Osteocyte (in vitro differentiated cells): Measurements from ENCODE around the gene TRIP6. TPM values are rescaled to one million over a fixed set of nuclear protein-coding genes. Genes with fewer than 3 reads are reported as not detected.

ENCODE experiments used
- DNase-seq: peaks from one replicate; pipeline ENCODE4 v3.0.0; 2021; ENCODE audit warnings: mixed read lengths; ENCODE audit not compliant: unreplicated experiment; ENCODE audit errors: extremely low spot score
- H3K27ac Mint-ChIP-seq: one replicate; pipeline ENCODE4 v1.8.0; 2021; ENCODE audit warnings: mild to moderate bottlenecking, mixed read lengths; ENCODE audit not compliant: unreplicated experiment
- H3K27me3 Mint-ChIP-seq: one replicate; pipeline ENCODE4 v1.8.0; 2021; ENCODE audit warnings: mixed read lengths; ENCODE audit not compliant: unreplicated experiment
- H3K36me3 Mint-ChIP-seq: one replicate; pipeline ENCODE4 v1.8.0; 2021; ENCODE audit warnings: mixed read lengths; ENCODE audit not compliant: unreplicated experiment
- H3K4me1 Mint-ChIP-seq: one replicate; pipeline ENCODE4 v1.8.0; 2021; ENCODE audit warnings: mixed read lengths; ENCODE audit not compliant: unreplicated experiment
- H3K4me3 Mint-ChIP-seq: one replicate; pipeline ENCODE4 v1.8.0; 2021; ENCODE audit warnings: mild to moderate bottlenecking, moderate library complexity, mixed read lengths; ENCODE audit not compliant: unreplicated experiment
- H3K9me3 Mint-ChIP-seq: one replicate; pipeline ENCODE4 v1.8.0; 2021; ENCODE audit warnings: mixed read lengths; ENCODE audit not compliant: unreplicated experiment
- total RNA-seq: library from RNA; stranded (reverse); gene quantifications from 2 replicates; pipeline ENCODE4 v1.2.1, GENCODE V29; 2021
- TF ChIP-seq, protein P1 (sequence below): fragments of 200-600 bp; sonication (generic); IDR thresholded peaks from 2 replicates; pipeline ENCODE4 v1.5.0; 2021; ENCODE audit warnings: antibody characterized with exemption, mild to moderate bottlenecking, moderate library complexity

The TRIP6 gene
- total RNA-seq, 1 donor from 2014 or later: 123 TPM

- no peaks in the 10 kb centered on the region for H3K9me3 Mint-ChIP-seq
- no peak for DNase-seq
- peaks cover 35% of the 10 kb centered on the region for H3K4me1 Mint-ChIP-seq
- H3K36me3 Mint-ChIP-seq: peaks cover 8% of the 10 kb centered on the region
- H3K27me3 Mint-ChIP-seq: no peaks in the 10 kb centered on the region
- H3K4me3 Mint-ChIP-seq: peak overlapping the region; percentile 90
- H3K27ac Mint-ChIP-seq: peak overlapping the region; percentile 83
- TF ChIP-seq, protein P1, sequence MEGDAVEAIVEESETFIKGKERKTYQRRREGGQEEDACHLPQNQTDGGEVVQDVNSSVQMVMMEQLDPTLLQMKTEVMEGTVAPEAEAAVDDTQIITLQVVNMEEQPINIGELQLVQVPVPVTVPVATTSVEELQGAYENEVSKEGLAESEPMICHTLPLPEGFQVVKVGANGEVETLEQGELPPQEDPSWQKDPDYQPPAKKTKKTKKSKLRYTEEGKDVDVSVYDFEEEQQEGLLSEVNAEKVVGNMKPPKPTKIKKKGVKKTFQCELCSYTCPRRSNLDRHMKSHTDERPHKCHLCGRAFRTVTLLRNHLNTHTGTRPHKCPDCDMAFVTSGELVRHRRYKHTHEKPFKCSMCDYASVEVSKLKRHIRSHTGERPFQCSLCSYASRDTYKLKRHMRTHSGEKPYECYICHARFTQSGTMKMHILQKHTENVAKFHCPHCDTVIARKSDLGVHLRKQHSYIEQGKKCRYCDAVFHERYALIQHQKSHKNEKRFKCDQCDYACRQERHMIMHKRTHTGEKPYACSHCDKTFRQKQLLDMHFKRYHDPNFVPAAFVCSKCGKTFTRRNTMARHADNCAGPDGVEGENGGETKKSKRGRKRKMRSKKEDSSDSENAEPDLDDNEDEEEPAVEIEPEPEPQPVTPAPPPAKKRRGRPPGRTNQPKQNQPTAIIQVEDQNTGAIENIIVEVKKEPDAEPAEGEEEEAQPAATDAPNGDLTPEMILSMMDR: no peak
These were observed 40.5 kb upstream of the TRIP6 start for GRCh38 chr7:100826514-100827329.

DNA sequence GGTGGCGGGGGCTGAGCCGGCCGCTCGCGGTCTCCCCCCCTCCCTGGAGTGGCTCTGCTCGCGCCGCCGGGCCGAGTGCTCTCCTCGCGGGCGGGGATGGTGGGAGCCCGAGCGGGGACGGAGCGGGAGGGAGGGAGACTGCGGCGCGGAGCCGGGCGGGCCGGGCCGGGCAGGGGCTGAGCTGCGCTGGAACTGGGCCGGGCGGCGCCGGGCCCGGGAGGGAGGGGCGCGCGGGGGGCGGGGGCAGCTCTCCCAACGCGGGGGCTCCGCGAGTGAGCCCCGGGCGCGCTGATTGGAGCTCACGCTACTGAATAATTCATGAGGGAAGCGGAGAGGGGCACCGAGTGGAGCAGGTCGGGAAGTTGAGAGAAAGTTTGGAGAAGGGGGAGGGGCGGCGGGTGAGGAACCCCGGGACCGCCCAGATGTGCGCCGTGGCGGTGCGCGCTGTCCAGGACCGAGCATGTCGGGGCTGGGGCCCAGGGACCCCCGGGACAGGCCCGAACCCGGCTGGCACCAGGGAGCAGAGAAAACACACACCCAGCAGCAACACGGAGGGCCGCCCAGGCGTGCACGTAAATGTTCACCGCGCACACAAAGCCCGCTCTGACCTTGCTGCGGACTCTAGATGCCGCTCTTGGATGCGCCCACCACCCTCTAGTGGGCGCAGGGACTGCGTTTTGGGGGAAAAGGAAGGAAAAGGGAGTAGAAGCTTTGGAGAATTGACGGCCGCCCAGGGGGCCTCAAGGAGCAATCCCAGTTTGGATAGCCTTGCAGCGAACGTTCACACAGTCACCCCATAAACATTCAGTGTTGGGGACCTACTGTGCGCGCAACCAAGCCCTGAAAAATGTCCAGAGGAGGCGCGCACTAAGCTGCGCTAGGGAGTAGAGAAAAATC is 39.6 kb upstream of the TRIP6 start, which contains the start of gene EPHB4:
TSS of gene EPHB4 (minus strand) at position 194 of the 897 bp plus-strand sequence. CDS start 493 bp downstream, outside the sequence.
- H3K4me1 Mint-ChIP-seq: peaks cover 35% of the 10 kb centered on the region
- TF ChIP-seq, protein P1: peak; percentile 62
- peaks cover 6% of the 10 kb centered on the region for H3K36me3 Mint-ChIP-seq
- H3K27me3 Mint-ChIP-seq: no peaks in the 10 kb centered on the region
- no peaks in the 10 kb centered on the region for H3K9me3 Mint-ChIP-seq
- H3K4me3 Mint-ChIP-seq: peak within 1 kb of the TSS; percentile 92
- peak; percentile 93 for DNase-seq
- peak within 1 kb of the TSS; percentile 89 for H3K27ac Mint-ChIP-seq

GRCh38 chr7:100829150-100829716 is 38.0 kb upstream of the TRIP6 start:
- no peaks in the 10 kb centered on the region for H3K36me3 Mint-ChIP-seq
- TF ChIP-seq, protein P1: no peak
- no peak overlapping the region for H3K27ac Mint-ChIP-seq
- H3K4me1 Mint-ChIP-seq: peaks cover 30% of the 10 kb centered on the region
- no peaks in the 10 kb centered on the region for H3K27me3 Mint-ChIP-seq
- H3K9me3 Mint-ChIP-seq: no peaks in the 10 kb centered on the region
- H3K4me3 Mint-ChIP-seq: peak overlapping the region; percentile 92
- no peak for DNase-seq

DNA sequence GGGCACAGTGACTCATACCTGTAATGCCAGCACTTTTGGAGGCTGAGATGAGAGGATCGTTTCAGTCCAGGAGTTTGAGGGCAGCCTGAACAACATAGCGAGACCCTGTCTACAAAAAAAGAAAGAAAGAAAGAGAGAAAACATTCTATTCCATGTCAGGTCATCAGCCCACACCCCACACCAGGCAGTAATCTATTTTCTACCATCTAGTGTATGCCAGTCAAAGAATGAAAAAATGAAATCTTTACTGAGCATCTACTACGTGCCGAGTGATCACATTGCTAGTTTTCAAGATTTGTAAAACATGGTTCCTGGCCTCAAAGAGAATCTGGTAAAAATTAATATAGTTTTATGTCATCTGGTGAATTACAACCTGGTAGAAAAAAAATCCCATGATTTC is 36.8 kb upstream of the TRIP6 start:
- TF ChIP-seq, protein P1: no peak
- DNase-seq: no peak
- no peak overlapping the region for H3K4me3 Mint-ChIP-seq
- no peaks in the 10 kb centered on the region for H3K36me3 Mint-ChIP-seq
- H3K4me1 Mint-ChIP-seq: peaks cover 18% of the 10 kb centered on the region
- H3K27ac Mint-ChIP-seq: no peak overlapping the region
- no peaks in the 10 kb centered on the region for H3K9me3 Mint-ChIP-seq
- H3K27me3 Mint-ChIP-seq: no peaks in the 10 kb centered on the region
